Measurements from ENCODE around the gene DDHD1. TPM values are rescaled to one million over a fixed set of nuclear protein-coding genes. Genes with fewer than 3 reads are reported as not detected.

The DDHD1 gene
- total and polyA plus RNA-seq, 2 experiments from 2014 or later = 15.2 to 25.9 TPM

DNA sequence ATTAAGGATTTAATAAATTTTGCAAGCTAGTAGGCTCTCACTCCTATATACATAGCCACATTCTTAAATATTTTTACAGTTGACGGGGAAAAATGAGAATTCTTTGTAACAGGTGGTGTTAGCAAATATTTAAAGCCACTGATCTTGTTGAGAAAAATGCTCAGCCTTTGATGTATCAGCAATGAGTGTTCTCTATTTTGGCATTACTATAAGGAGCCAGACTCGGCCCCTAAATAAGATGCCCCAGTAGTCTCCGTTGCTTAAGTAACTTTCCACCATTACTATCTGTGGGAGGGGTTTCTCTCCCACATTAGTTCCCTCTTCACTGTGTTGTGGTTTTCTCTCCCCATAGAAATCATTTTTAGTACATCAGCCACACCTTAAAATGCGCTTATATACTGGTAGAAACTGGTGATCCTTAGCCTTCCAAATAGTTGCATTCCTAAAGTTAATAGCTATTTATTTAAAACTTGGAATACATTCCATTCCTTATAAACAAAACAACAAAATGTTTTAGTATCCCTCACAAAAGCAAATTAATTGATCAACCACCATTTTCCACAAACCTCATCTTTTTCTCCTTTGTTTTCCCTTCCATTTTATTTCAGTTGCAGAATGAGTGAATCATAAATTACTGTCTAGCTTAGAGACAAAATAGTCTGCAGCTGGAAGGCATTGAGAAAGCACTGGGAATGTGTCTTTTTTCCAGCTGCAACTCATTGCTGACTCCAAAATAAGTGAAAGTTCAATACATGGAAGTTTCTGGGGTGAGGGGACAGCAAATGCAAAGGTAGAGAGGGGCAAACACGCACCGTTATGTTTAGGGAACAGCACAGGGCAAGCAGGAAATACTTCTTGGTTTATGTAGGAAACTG is 117.5 kb downstream of the DDHD1 start:
- H3K27me3 ChIP-seq = no peaks in the 10 kb centered on the region
- no peak overlapping the region for H3K4me3 ChIP-seq
- no peaks in the 10 kb centered on the region for H3K9me3 ChIP-seq (ENCODE audit: low read depth)
- no peak for DNase-seq (ENCODE audit: low read depth in 1 of 2, low spot score in 1 of 2)
- peaks cover 6% of the 10 kb centered on the region for H3K36me3 ChIP-seq
- H3K27ac ChIP-seq = peak overlapping the region; percentile 42
- peaks cover 8% of the 10 kb centered on the region for H3K4me1 ChIP-seq (ENCODE audit: low read depth)
- TF ChIP-seq CTCF (IDR thresholded peaks at IDR 0.05; ENCODE audit: low read depth, low read length) = no peak

DNA sequence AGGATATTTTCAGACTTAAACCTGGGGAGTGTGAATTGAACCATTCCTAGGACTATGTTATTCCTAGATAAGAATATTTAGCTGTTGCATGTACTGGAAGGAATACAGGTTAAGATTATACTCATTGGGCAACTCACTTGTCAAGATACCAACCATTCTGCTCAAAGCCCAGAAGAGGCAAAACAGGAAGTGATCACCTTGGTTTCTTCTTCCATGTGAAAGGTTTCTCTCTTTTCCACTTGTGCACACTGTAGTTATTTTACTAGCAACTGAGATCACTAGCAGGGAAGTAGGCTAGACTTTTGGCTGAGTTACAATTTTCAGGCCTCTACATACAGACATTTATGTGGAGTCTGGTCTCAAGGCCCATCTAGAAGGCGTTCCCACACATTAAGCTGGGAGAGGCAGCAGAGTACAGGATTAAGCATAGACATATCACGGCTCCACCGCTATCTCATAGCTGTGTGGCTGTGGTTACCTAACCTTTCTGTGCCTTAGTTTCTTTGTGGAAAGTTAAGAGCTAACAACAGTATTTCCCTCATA is 118.4 kb downstream of the DDHD1 start:
- no peak for DNase-seq (ENCODE audit: low read depth in 1 of 2, low spot score in 1 of 2)
- no peak for TF ChIP-seq CTCF (IDR thresholded peaks at IDR 0.05; ENCODE audit: low read depth, low read length)
- H3K4me3 ChIP-seq = no peak overlapping the region
- no peaks in the 10 kb centered on the region for H3K27me3 ChIP-seq
- peak overlapping the region; percentile 42 for H3K27ac ChIP-seq
- H3K9me3 ChIP-seq (ENCODE audit: low read depth) = no peaks in the 10 kb centered on the region
- H3K4me1 ChIP-seq (ENCODE audit: low read depth) = peaks cover 5% of the 10 kb centered on the region
- H3K36me3 ChIP-seq = peaks cover 6% of the 10 kb centered on the region

- no peak overlapping the region for H3K27ac ChIP-seq
- H3K36me3 ChIP-seq = peaks cover 6% of the 10 kb centered on the region
- H3K4me3 ChIP-seq = no peak overlapping the region
- DNase-seq (ENCODE audit: low read depth in 1 of 2, low spot score in 1 of 2) = no peak
- peaks cover 5% of the 10 kb centered on the region for H3K4me1 ChIP-seq (ENCODE audit: low read depth)
- no peak for TF ChIP-seq CTCF (IDR thresholded peaks at IDR 0.05; ENCODE audit: low read depth, low read length)
- H3K9me3 ChIP-seq (ENCODE audit: low read depth) = no peaks in the 10 kb centered on the region
- H3K27me3 ChIP-seq = no peaks in the 10 kb centered on the region
Observed at GRCh38 chr14:53034036-53034435, 119.1 kb downstream of the DDHD1 start.

DNA sequence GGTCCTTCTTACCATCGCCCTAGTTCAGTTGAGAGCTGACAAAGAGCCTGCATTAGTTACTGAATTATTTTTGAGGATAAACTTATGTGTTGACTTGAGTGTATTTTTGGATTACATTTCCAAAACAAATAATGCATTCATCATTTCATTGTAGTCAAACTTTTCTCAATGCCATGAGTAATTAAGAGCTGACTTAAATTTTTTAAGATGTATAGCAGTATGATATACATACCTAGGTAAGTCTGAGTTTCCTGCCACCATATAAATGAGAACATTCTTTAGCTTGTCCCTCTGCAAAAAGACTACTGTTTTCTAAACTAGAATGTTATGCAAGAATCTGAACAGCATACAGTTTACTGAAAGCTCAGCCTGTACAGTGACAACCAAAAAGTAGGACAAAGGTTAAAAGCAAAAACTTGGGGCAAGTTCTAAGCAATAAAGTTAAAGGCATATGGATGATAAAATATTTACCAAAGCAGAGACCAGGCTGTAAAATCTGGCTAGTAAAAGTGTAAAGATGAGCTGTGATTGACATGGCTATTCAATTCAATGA is 120.2 kb downstream of the DDHD1 start:
- Histone ChIP-seq H3K9me3 (ENCODE audit: low read depth) (no peaks in the 10 kb centered on the region), H3K4me3 (no peak overlapping the region), H3K27ac (no peak overlapping the region), H3K27me3 (no peaks in the 10 kb centered on the region), H3K4me1 (ENCODE audit: low read depth) (peaks cover 5% of the 10 kb centered on the region), H3K36me3 (peaks cover 6% of the 10 kb centered on the region)
- no peak for TF ChIP-seq CTCF (IDR thresholded peaks at IDR 0.05; ENCODE audit: low read depth, low read length)
- peak in 1 of 2 donors; percentile 35 for DNase-seq (ENCODE audit: low read depth in 1 of 2, low spot score in 1 of 2)

- Histone ChIP-seq H3K9me3 (ENCODE audit: low read depth) (no peaks in the 10 kb centered on the region), H3K4me1 (ENCODE audit: low read depth) (peaks cover 5% of the 10 kb centered on the region), H3K27me3 (no peaks in the 10 kb centered on the region), H3K27ac (peak overlapping the region; percentile 50), H3K36me3 (peaks cover 5% of the 10 kb centered on the region), H3K4me3 (no peak overlapping the region)
- DNase-seq (ENCODE audit: low read depth in 1 of 2, low spot score in 1 of 2) = peak; percentile 59 to 87
- no peak for TF ChIP-seq CTCF (IDR thresholded peaks at IDR 0.05; ENCODE audit: low read depth, low read length)
Observed at GRCh38 chr14:53032161-53032803, 120.8 kb downstream of the DDHD1 start.
